Measurements from ENCODE around the gene DOK1.

DNA sequence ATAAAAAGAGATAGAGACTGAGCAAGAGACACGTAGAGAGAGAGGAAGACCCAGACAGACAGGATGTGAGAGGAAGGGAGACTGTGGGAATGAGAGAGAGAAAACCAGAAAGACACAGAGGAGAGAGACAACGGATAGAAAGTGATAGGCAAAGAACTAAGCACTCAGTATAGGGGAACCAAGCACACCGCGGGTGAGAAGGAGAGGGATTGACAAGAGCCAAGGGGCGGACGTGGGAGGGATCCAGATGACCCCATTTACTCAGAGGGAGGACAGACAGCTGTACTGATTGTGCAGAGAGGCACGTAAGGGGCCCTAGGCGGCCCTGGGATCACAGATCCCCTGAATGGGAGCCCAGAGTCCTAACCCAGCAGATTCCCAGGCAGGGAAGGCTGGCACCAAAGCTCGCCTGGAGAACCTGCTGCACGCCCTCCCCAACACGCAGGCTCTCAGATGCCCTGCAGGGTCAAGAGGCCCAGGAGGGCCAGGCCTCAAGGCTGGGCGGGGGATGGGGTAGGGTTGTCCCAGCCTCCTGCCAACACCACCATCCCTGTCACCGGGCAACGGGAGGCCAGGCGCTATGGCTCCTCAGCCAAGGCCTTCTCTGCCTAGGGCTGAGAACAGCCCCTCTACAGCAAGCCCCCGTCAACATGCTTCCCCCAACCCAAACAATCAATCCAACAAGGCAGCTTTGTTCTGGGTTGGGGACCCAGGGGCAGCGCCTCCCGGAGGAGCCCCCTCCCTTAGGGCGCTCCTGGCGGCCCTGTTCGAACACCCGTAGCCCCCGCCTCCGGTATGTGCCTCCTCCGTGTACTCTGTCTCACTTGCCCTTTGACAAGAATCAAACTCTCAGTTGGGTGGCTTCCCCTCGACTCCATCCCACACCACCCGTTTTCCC, 1.4 kb upstream of the DOK1 start:
- TF ChIP-seq POLR2A (IDR thresholded peaks at IDR 0.05): no peak
- TF ChIP-seq, protein P1, sequence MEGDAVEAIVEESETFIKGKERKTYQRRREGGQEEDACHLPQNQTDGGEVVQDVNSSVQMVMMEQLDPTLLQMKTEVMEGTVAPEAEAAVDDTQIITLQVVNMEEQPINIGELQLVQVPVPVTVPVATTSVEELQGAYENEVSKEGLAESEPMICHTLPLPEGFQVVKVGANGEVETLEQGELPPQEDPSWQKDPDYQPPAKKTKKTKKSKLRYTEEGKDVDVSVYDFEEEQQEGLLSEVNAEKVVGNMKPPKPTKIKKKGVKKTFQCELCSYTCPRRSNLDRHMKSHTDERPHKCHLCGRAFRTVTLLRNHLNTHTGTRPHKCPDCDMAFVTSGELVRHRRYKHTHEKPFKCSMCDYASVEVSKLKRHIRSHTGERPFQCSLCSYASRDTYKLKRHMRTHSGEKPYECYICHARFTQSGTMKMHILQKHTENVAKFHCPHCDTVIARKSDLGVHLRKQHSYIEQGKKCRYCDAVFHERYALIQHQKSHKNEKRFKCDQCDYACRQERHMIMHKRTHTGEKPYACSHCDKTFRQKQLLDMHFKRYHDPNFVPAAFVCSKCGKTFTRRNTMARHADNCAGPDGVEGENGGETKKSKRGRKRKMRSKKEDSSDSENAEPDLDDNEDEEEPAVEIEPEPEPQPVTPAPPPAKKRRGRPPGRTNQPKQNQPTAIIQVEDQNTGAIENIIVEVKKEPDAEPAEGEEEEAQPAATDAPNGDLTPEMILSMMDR (IDR thresholded peaks at IDR 0.05): no peak

Measured in uterus (tissue), 2 donors.